NCI-H226 (cell line): Measurements from ENCODE around the gene PDE4B.
"Not testable (repeated sequence)": the region's sequence is repeated elsewhere in the genome, so short reads cannot be mapped to it uniquely, and the experiment has no call there.

Experiments used
- DNase-seq: peaks from one replicate; pipeline ENCODE4 v3.0.0-alpha.2; 2015

The PDE4B gene

GRCh38 chr1:66069976-66070876 is 277.5 kb downstream of the PDE4B start:
- DNase-seq: no peak

- no peak for DNase-seq
These were observed 280.7 kb downstream of the PDE4B start for GRCh38 chr1:66073388-66073787.

GRCh38 chr1:66074147-66074546 is 281.5 kb downstream of the PDE4B start:
- no peak for DNase-seq

- DNase-seq: no peak
These were observed 285.7 kb downstream of the PDE4B start for GRCh38 chr1:66078412-66078811.

GRCh38 chr1:66083003-66083402 is 290.3 kb downstream of the PDE4B start:
- DNase-seq: no peak

- DNase-seq: no peak
These were observed 291.7 kb downstream of the PDE4B start for GRCh38 chr1:66084442-66084841.

GRCh38 chr1:66085600-66085999 is 292.9 kb downstream of the PDE4B start:
- DNase-seq: no peak

- DNase-seq: no peak
These were observed 296.1 kb downstream of the PDE4B start for GRCh38 chr1:66088787-66089186.

GRCh38 chr1:66090859-66091457 is 298.3 kb downstream of the PDE4B start:
- DNase-seq: no peak

GRCh38 chr1:66095190-66095589 is 302.5 kb downstream of the PDE4B start:
- no peak for DNase-seq

- not testable (repeated sequence) for DNase-seq
These were observed 308.3 kb downstream of the PDE4B start for GRCh38 chr1:66100959-66101358.

GRCh38 chr1:66104076-66104475 is 311.4 kb downstream of the PDE4B start:
- DNase-seq: not testable (repeated sequence)

- DNase-seq: no peak
These were observed 315.9 kb downstream of the PDE4B start for GRCh38 chr1:66108624-66109023.

- DNase-seq: no peak
These were observed 320.2 kb downstream of the PDE4B start for GRCh38 chr1:66112744-66113400.

GRCh38 chr1:66119148-66119547 is 326.5 kb downstream of the PDE4B start:
- no peak for DNase-seq

- no peak for DNase-seq
These were observed 332.0 kb downstream of the PDE4B start for GRCh38 chr1:66124670-66125069.

GRCh38 chr1:66128641-66129040 is 335.9 kb downstream of the PDE4B start:
- DNase-seq: not testable (repeated sequence)

GRCh38 chr1:66132324-66132723 is 339.6 kb downstream of the PDE4B start:
- no peak for DNase-seq

- DNase-seq: no peak
These were observed 341.3 kb downstream of the PDE4B start for GRCh38 chr1:66134004-66134403.

- DNase-seq: no peak
These were observed 342.5 kb downstream of the PDE4B start for GRCh38 chr1:66135161-66135560.

GRCh38 chr1:66136423-66136822 is 343.7 kb downstream of the PDE4B start:
- DNase-seq: not testable (repeated sequence)

GRCh38 chr1:66137235-66137634 is 344.5 kb downstream of the PDE4B start:
- no peak for DNase-seq

GRCh38 chr1:66138613-66139012 is 345.9 kb downstream of the PDE4B start:
- no peak for DNase-seq

- DNase-seq: no peak
These were observed 347.4 kb downstream of the PDE4B start for GRCh38 chr1:66140072-66140471.
